Sigmoid colon (tissue), 7 donors: ENCODE measurements around the gene ADAMTS6. TPM values are rescaled to one million over a fixed set of nuclear protein-coding genes. Genes with fewer than 3 reads are reported as not detected.

Experiments
- DNase-seq: peaks from one replicate; pipeline ENCODE4 v3.0.0-alpha.2; 2019
- H3K27ac ChIP-seq, 4 donors: fragments of 200-600 bp; sonication (generic); one replicate each; pipeline ENCODE4 v1.5.1; 2016 to 2019; ENCODE audit warnings: mild to moderate bottlenecking in 1 of 4
- H3K27me3 ChIP-seq, 3 donors: fragments of 200-600 bp; sonication (generic); one replicate each; pipeline ENCODE4 v1.5.1; 2019; ENCODE audit warnings: mild to moderate bottlenecking in 1 of 3
- H3K36me3 ChIP-seq, 4 donors: fragments of 200-600 bp; sonication (generic); one replicate each; pipeline ENCODE4 v1.5.1; 2016 to 2019
- H3K4me1 ChIP-seq, 4 donors: fragments of 200-600 bp; sonication (generic); one replicate each; pipeline ENCODE4 v1.5.1; 2017 to 2019
- H3K4me3 ChIP-seq, 4 donors: fragments of 200-600 bp; sonication (generic); one replicate each; pipeline ENCODE4 v1.5.1; 2017 to 2019; ENCODE audit warnings: mild to moderate bottlenecking in 2 of 4, moderate library complexity in 1 of 4
- H3K9me3 ChIP-seq, 4 donors: fragments of 200-600 bp in 3 of 4; sonication (generic) in 3 of 4; one replicate each; pipeline versions ENCODE4 v1.5.1 to v1.6.1; 2013 to 2019
- CTCF ChIP-seq, 4 experiments: fragments of 450-650 bp in 3 of 4; fragments of 200-600 bp in 1 of 4; IDR thresholded peaks; one replicate each; pipeline ENCODE4 v1.5.1; 2016 to 2019; ENCODE audit warnings: antibody characterized with exemption in 4 of 4, mild to moderate bottlenecking in 3 of 4, moderate library complexity in 2 of 4
- EP300 ChIP-seq, 4 donors: sonication (generic); formaldehyde crosslinking; IDR thresholded peaks; one replicate each; pipeline ENCODE4 v1.6.1; 2017; ENCODE audit warnings: antibody characterized with exemption in 4 of 4
- POLR2A ChIP-seq, 2 donors: fragments of 450-650 bp; IDR thresholded peaks; one replicate each; pipeline ENCODE4 v1.6.1; 2016; ENCODE audit warnings: antibody characterized with exemption in 2 of 2, mild to moderate bottlenecking in 2 of 2, moderate library complexity in 2 of 2
- POLR2AphosphoS5 ChIP-seq, 4 donors: sonication (generic); formaldehyde crosslinking; IDR thresholded peaks; one replicate each; pipeline ENCODE4 v1.6.1; 2017; ENCODE audit warnings: antibody characterized with exemption in 4 of 4
- WGBS, 2 donors: extraction: QIAGEN DNeasy Blood & Tissue Kit; methylation state at CpG; one replicate each; pipeline ENCODE4 v1.1.7; 2013; 5-methylcytosine and 5-hydroxymethylcytosine counted together
- intact Hi-C: fragments of 100-400 bp; cut with DNase I; formaldehyde crosslinking; loops from one replicate; pipeline ENCODE4 v1.15.1; 2023
- polyA plus RNA-seq, 3 donors: library from polyadenylated mRNA; stranded (reverse); fragments of 200-250 nt; gene quantifications; one replicate each; pipeline ENCODE4 v1.2.3, GENCODE V29; 2013
- total RNA-seq, 4 donors: library from RNA; depleted of rRNA; stranded (reverse); fragments of >200 nt; gene quantifications; one replicate each; pipeline ENCODE4 v1.1.0, GENCODE V29; 2016
- donor health status: healthy with polysubstance abuse.
- donor health status: Bipolar disorder and iron deficiency.
- donor health status: healthy.

ADAMTS6 gene
- total and polyA plus RNA-seq, 7 donors, result 0.74 to 18.3 (median 7.1) TPM; not detected in 2

DNA sequence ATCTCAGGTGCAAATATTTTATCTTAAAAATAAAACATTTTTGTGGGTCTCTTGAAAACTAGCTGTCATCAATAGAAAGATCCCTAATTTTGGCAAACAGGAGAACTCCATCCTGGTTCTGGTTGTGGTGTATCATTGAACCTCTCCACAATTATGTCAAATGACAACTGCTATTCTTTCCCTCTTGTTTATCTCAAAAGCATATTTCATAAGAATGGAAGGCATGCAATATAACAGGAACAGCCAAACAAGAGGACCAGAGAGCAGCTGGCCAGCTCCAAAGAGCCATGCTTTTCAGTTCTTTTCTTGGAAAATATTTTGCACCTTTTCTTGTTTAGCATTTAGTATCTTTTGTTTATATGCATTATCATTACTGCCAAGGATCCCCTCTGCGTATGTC lies 125.4 kb downstream of the ADAMTS6 start:
- TF ChIP-seq POLR2AphosphoS5 (IDR thresholded peaks at IDR 0.05), result no peak
- no peak for TF ChIP-seq EP300 (IDR thresholded peaks at IDR 0.05)
- TF ChIP-seq POLR2A (IDR thresholded peaks at IDR 0.05), result no peak
- no peak for TF ChIP-seq CTCF (IDR thresholded peaks at IDR 0.05)
- Histone ChIP-seq H3K4me3 (no peak overlapping the region), H3K27ac (no peak overlapping the region), H3K4me1 (no peaks in the 10 kb centered on the region), H3K36me3 (no peaks in the 10 kb centered on the region), H3K27me3 (no peaks in the 10 kb centered on the region), H3K9me3 (no peaks in the 10 kb centered on the region)
- intact Hi-C loops, result no loop called here
- 80 to 86% methylated on average over 1 of the region's 1 CpG for WGBS, 2 donors
- no peak for DNase-seq

GRCh38 chr5:65355301-65355700 lies 126.4 kb downstream of the ADAMTS6 start:
- Histone ChIP-seq H3K36me3 (no peaks in the 10 kb centered on the region), H3K4me3 (no peak overlapping the region), H3K27me3 (no peaks in the 10 kb centered on the region), H3K27ac (no peak overlapping the region), H3K9me3 (no peaks in the 10 kb centered on the region), H3K4me1 (no peaks in the 10 kb centered on the region)
- no peak for TF ChIP-seq EP300 (IDR thresholded peaks at IDR 0.05)
- no peak for TF ChIP-seq CTCF (IDR thresholded peaks at IDR 0.05)
- TF ChIP-seq POLR2AphosphoS5 (IDR thresholded peaks at IDR 0.05), result no peak
- no peak for TF ChIP-seq POLR2A (IDR thresholded peaks at IDR 0.05)
- intact Hi-C loops, result no loop called here
- no peak for DNase-seq
- WGBS, 2 donors, result 88 to 91% methylated on average over 1 of the region's 1 CpG

- Histone ChIP-seq H3K27me3 (no peaks in the 10 kb centered on the region), H3K4me3 (no peak overlapping the region), H3K9me3 (peaks cover 0 to 4% (median 0%) of the 10 kb centered on the region in 4 donors), H3K27ac (no peak overlapping the region), H3K36me3 (no peaks in the 10 kb centered on the region), H3K4me1 (no peaks in the 10 kb centered on the region)
- TF ChIP-seq POLR2A (IDR thresholded peaks at IDR 0.05) (no peak), CTCF (IDR thresholded peaks at IDR 0.05) (no peak), EP300 (IDR thresholded peaks at IDR 0.05) (no peak), POLR2AphosphoS5 (IDR thresholded peaks at IDR 0.05) (no peak)
- no peak for DNase-seq
- intact Hi-C loops, result no loop called here
Measured at GRCh38 chr5:65341835-65342234, 139.9 kb downstream of the ADAMTS6 start.

- no peak overlapping the region for H3K4me3 ChIP-seq
- no peaks in the 10 kb centered on the region for H3K36me3 ChIP-seq
- H3K4me1 ChIP-seq, result no peaks in the 10 kb centered on the region
- H3K27me3 ChIP-seq, result no peaks in the 10 kb centered on the region
- TF ChIP-seq EP300 (IDR thresholded peaks at IDR 0.05), result no peak
- no peak for TF ChIP-seq CTCF (IDR thresholded peaks at IDR 0.05)
- no peak for TF ChIP-seq POLR2A (IDR thresholded peaks at IDR 0.05)
- TF ChIP-seq POLR2AphosphoS5 (IDR thresholded peaks at IDR 0.05), result no peak
- DNase-seq, result no peak
- H3K27ac ChIP-seq, result no peak overlapping the region
- intact Hi-C loops, result no loop called here
- WGBS, 2 donors, result 93 to 95% methylated on average over 3 of the region's 3 CpGs
- H3K9me3 ChIP-seq, result peaks cover 0 to 4% (median 0%) of the 10 kb centered on the region in 4 donors
Measured at GRCh38 chr5:65338606-65339151, 143.0 kb downstream of the ADAMTS6 start.

GRCh38 chr5:65334077-65334476 lies 147.6 kb downstream of the ADAMTS6 start:
- TF ChIP-seq POLR2A (IDR thresholded peaks at IDR 0.05) (no peak), POLR2AphosphoS5 (IDR thresholded peaks at IDR 0.05) (no peak), CTCF (IDR thresholded peaks at IDR 0.05) (no peak), EP300 (IDR thresholded peaks at IDR 0.05) (no peak)
- WGBS, 2 donors, result 22 to 72% methylated on average over 4 of the region's 4 CpGs

More at GRCh38 chr5:65334077-65334476, 147.6 kb downstream of the ADAMTS6 start:
- H3K9me3 ChIP-seq, result no peaks in the 10 kb centered on the region
- no peak overlapping the region for H3K27ac ChIP-seq
- no peak for DNase-seq
- intact Hi-C loops, result no loop called here
- no peaks in the 10 kb centered on the region for H3K27me3 ChIP-seq
- no peaks in the 10 kb centered on the region for H3K36me3 ChIP-seq
- no peak overlapping the region for H3K4me3 ChIP-seq
- peaks cover 0 to 8% (median 5%) of the 10 kb centered on the region in 4 donors for H3K4me1 ChIP-seq
